GM20000 (cell line): ENCODE results near the gene SEMA4D.

ENCODE experiments used
- DNase-seq: peaks from one replicate; pipeline ENCODE4 v3.0.0; 2012; ENCODE audit warnings: low spot score
- TF ChIP-seq, protein P1 (sequence below): IDR thresholded peaks from 2 replicates; pipeline ENCODE4 v1.5.1; 2012; ENCODE audit warnings: mild to moderate bottlenecking, control low read depth; ENCODE audit errors: extremely low read depth, missing control alignments

Gene SEMA4D

DNA sequence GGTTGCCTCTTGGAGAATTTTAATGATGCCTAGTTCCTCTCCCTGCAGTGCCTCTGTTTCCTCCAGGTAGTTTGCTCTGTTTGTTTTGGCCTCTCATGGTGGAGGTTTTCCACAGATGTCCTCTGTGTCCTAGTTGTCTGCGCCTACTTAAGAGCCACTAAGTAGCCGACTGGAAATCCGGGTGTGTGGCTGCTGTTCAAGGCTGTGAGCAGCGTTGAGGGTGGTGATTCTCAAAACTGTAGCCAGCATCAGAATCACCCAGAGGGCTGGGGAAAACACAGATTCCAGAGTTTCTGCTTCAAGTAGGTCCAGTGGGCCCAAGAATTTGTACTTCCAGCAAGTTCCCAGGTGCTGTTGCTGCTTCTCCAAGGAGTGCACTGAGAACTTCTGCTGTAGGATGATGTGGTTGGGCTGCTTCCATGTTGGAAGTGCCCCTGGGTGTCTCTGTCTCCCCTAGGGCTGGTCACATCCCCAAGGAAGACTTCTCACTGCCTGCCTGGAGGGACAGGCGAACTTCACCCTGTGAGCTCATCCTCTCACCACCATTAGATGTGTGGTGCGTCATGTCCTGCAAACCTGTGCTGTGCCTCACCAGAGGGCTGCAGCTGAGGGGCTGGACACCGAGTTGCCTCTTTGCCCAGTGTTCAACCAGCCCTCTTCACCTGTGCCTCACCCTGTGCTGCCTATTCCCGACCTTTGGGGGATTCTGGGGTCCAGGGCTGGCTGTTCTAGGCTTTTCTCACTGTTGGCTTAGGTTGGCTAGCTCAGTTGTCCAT is 144.9 kb downstream of the SEMA4D start:
- DNase-seq = no peak
- TF ChIP-seq, protein P1, sequence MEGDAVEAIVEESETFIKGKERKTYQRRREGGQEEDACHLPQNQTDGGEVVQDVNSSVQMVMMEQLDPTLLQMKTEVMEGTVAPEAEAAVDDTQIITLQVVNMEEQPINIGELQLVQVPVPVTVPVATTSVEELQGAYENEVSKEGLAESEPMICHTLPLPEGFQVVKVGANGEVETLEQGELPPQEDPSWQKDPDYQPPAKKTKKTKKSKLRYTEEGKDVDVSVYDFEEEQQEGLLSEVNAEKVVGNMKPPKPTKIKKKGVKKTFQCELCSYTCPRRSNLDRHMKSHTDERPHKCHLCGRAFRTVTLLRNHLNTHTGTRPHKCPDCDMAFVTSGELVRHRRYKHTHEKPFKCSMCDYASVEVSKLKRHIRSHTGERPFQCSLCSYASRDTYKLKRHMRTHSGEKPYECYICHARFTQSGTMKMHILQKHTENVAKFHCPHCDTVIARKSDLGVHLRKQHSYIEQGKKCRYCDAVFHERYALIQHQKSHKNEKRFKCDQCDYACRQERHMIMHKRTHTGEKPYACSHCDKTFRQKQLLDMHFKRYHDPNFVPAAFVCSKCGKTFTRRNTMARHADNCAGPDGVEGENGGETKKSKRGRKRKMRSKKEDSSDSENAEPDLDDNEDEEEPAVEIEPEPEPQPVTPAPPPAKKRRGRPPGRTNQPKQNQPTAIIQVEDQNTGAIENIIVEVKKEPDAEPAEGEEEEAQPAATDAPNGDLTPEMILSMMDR = no peak

DNA sequence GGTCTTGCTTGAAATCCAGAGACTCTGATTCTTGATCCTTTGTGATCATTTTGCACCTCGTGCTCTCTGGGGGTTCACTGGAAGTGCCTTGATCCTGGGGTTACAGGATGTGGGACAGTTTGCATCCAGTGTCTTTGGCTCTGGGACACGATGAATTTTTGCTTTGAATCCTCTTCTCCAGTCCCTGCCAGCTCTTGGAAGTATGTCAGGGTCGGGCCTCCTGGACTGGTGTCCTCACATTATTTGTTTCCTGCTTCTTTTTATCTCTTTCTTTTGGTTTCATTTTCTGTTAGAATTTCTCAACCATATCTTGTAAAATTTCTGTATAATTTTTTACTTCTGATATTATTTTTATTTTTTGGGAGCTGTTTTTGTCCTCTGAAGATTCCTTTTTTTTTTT is 145.5 kb downstream of the SEMA4D start:
- TF ChIP-seq, protein P1 = no peak

DNA sequence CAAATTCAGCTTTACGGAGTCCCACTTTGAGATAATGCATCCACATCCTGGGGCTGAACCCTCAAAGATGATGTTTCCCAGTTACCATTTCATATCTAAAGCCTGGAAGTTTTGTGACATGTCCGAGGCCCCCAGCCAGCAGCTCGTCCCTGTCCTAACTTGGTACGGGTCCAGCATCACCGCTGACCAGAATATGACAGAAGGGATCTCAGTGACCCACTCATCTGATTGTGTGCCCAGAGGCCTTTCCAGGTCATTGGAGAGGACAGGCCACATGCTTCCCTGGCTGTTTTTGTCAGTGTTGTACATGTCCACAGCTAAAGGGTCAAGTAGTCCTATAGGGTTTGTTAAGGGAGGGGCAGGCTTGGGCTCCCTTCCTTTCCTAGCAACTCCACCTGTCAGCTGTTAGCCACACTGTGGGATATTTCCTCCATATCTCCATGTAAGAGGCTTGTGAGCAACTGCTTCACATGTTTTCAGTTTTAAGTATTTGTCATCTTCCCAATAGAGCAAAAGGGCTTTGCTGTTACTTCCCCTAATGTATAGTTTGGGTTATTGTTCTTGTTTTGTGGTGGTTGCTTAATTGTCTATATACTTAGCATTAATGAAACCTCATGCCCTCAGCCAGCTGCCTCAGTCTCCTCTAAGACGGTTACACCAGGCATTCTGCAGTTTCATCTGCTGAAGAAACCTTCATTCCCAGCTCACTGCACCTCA is 146.2 kb downstream of the SEMA4D start:
- TF ChIP-seq, protein P1 = no peak
- no peak for DNase-seq

More for the DNA sequence above, 145.5 kb downstream of the SEMA4D start:
- no peak for DNase-seq

DNA sequence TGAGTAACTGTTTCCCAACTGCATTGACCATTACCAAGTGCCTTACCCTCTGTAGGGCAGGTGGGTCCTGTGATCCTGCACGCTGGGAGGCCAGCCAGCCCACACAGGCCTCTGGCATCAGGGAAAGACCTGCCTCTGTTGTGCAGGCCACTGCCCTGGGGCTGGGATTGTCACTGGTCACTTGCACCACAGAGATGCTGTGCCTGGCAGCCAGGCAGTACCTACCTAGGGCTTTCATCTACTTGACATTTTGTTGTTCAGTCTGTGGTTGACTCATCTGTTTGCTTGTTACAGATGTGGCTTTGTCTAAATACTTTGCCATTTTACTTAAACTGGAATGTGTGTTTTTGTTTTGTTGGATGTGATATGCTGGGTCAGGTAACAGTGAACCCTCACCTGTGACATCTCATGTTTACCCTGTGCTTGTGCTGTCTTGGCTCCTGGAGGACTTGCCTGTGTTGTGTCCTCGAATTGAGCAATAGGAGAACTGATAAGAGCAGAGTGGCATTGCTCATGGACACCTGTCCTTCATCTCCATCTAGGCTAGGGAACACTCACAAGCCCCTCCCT is 146.8 kb downstream of the SEMA4D start:
- TF ChIP-seq, protein P1 = no peak
- DNase-seq = no peak

DNA sequence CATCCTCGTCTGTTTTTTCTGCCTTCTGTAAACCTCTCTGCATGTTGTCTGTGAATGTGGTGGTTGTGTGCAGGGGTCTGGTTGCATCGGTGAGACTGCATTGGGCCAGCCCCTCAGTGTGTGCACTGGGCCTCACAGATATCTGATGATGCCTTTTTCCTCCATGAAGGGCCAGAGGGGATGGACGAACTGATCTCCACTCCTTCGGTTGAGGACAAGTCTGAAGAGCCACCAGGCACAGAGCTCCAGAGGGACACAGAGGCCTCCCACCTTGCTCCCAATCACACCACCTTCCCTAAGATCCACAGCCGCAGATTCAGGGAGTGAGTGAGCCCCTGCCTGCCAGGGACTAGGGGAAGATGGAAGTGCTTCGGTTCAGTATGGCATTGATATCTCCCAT is 148.3 kb downstream of the SEMA4D start:
- TF ChIP-seq, protein P1 = no peak
- no peak for DNase-seq

DNA sequence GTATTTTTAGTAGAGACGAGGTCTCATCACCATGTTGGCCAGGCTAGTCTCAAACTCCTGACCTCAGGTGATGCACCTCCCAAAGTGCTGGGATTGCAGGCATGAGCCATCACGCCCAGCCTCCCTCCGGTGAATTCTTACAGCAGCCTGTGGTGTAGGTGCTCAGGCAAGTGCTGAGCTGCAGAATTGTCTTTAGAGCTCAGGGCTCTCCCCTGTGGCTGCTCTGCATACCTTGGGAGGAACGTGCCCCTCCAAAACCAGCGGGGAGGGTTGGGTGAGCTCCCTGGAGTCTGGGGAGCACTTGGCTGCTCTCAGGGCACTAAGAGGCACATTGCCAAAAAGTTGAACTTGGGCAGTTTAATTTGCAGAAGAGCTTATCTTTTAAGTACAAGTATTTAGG is 150.3 kb downstream of the SEMA4D start:
- no peak for DNase-seq
- TF ChIP-seq, protein P1 = no peak

DNA sequence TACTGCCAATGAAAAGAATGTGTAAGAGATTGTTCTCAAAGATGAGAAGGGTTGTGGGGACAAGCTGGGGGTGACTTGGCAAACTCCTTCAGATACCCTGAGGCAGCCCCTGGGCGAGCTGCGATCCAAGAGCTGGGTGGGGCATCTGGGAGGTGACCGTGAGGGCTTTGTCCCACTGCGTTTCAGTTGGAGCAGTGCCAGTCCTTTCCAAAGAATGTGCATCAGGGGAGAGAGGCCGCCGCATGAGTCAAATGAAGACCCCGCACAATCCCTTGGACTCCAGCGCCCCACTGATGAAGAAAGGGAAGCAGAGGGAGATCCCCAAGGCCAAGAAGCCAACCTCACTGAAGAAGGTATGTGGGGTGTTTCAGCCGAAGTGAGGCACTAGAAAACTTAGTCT is 151.2 kb downstream of the SEMA4D start:
- TF ChIP-seq, protein P1 = no peak
- DNase-seq = no peak
